ENCODE data around the gene PTPRG.

PTPRG gene

GRCh38 chr3:61866961-61867461 lies 305.6 kb downstream of the PTPRG start:
- DNase-seq (ENCODE audit: low spot score) = no peak

DNA sequence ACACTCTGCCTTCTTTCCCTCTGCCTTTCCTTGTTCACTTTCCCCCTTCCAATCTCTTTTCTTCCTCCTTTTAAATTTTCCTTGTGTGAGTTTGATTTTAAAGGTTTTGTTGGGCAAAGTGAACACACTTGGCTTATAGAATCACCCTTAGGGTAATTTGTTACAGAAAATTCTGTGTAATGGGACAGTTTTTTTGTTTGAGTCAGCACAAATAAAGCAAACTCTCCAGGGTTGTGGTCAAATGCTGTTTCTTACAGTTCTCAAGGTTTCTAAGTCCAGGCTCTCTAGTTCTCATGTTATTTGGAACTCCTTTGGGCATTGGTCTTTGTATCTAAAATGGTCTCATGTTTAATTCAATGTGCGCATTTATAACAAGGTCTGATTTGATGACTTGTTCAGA lies 307.1 kb downstream of the PTPRG start:
- DNase-seq (ENCODE audit: low spot score) = no peak

GRCh38 chr3:61869371-61869770 lies 308.0 kb downstream of the PTPRG start:
- no peak for DNase-seq (ENCODE audit: low spot score)

GRCh38 chr3:61871644-61872043 lies 310.3 kb downstream of the PTPRG start:
- no peak for DNase-seq (ENCODE audit: low spot score)

DNA sequence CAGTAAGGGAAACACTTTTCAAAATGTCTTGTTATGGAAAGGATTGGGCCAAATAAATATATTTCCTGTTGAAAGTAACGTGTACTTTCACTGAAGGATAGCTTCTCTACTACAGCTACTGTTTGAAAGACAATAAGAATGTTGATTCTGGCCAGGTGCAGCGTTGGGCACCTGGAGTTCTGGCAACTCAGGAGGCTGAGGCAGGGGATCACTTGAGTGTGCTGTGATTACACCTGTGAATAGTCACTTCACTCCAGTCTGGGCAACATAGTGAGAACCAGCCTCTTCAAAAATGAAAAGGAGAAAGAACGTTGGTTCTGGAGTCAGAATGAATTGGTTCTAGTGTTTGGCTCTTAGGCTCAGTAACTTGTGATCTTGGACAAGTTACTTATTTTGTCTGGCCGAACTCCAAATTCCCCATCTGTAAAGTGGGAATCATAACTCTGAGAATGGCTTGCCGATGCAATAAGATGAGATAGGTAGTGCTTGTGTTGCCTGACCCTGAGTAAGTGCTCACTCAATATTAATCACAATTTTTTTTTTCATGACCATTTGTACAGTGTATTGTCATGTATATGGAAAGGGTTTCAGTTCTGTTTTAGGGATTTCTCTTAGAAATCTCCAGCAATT lies 310.8 kb downstream of the PTPRG start:
- no peak for DNase-seq (ENCODE audit: low spot score)

DNA sequence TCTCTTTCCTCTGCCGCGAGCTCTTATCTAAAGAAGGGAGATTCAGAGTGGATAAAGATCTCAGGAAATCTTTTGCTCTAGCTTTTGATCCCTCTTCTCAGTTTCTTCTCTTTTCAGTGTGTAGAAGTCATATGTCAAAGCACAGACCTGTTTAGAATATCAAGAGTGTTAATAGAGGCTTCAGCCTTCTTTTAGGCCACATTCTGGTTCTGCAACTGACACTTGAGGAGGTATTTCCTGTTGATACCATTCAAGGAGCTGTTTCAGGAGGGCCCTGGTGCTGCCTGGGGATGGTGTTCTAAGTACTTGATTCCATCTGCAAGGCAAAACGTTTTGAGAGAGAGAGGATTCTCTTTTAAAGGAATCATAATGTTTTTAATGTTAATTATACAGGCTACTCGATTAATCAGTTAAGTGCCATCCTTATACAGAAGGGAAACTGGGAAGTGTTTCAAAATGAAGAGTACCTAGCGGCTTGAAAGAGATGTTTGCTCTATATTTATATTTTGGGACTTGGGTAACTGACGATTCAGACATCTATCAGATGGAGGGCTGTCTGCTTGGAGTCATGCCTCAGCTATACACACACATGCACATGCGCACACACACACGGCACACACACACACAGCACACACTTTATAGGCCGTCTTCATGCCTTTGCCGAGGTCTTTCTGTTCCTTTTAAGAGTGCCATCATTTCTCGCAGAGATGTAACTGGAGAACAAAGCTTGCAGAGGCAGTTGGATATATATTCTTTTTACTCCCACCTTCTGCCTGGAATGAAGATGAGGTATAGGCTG lies 313.9 kb downstream of the PTPRG start:
- no peak for DNase-seq (ENCODE audit: low spot score)

DNA sequence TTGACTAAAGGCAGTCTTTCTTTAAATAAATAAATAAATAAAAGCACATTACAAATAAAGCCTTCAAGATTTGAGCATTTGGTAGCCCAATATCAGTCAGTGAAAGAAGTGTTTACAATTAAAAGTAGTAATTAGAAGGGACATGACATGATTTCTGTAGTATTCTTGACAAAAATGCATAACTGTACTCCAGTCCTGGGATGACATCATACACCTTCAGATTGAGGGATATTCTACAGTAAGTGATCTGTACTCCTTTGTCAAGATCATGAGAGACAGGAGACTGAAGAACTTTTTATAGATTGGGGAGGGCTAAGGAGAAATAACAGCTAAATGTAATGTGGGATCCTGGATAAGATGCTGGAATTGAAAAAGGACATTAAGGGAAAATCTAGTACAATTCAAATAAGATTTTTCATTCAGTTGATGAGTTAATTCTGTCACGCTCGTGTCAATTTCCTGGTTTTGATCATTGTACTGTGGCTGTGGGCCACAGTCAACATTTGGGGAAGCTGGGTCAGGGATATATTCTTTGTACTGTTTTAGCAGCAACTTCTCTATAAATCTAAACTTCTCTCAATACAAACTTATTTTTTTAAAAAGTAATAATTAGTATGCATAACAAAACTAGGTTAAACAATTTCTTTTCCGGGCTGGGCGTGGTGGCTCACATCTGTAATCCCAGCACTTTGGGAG lies 314.8 kb downstream of the PTPRG start:
- no peak for DNase-seq (ENCODE audit: low spot score)

DNA sequence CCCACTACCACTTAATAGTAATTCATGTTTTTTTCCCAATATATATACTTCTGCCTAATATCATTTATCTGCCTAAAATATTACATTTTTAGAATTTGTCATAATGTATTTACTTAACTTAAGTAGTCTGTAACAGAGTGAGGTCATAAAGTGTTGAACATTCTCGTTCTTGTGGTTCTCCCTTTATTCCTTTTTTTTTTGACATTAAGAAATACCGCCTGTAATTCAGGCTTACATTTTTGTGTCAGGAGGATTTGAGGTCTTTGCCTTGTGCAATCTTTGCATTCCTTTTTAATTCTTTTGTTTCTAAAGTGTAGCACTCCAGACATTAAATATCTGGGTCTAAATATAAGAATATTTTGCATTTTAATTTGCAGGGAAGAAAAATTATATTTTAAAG lies 315.4 kb downstream of the PTPRG start:
- no peak for DNase-seq (ENCODE audit: low spot score)

DNA sequence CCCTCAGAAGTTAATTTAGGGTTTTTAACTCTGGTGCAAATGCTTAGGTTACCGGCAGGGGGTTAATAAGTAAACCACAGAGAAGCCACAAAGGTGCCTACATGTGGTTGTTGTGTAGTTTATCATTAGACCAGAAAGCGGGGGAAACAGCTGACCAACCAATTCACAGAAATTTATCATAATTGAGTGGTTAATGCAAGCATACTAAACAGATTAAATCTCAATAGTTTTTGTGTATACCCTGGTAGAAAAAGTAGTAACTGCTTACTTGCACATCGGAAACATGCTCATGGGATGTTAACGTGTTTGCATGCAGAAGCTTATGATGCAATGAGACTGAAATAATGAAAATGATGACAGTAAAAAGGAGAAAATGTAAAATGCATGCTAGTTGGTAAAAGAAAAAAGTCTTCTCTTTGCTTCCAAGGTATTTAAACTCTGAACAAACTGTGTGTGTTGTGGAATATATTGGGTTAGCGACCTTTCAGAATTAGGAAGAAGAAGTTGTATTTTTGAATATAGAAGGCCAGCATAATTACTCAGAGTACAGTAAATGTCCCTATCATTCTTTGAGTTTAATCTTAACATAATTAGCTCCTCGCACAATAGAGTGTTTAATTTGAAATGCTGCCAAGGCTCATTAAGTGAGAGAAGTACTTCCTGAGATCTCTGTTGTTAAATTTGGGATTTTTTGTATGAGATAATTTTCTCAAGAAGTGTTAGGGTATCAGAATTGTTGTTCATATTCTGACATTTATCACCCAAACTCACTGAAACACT lies 316.2 kb downstream of the PTPRG start:
- DNase-seq (ENCODE audit: low spot score) = no peak

- no peak for DNase-seq (ENCODE audit: low spot score)
These were observed 320.9 kb downstream of the PTPRG start for GRCh38 chr3:61882253-61882652.

- DNase-seq (ENCODE audit: low spot score) = no peak
These were observed 323.4 kb downstream of the PTPRG start for GRCh38 chr3:61884794-61885193.

GRCh38 chr3:61885414-61885813 lies 324.0 kb downstream of the PTPRG start:
- DNase-seq (ENCODE audit: low spot score) = no peak

DNA sequence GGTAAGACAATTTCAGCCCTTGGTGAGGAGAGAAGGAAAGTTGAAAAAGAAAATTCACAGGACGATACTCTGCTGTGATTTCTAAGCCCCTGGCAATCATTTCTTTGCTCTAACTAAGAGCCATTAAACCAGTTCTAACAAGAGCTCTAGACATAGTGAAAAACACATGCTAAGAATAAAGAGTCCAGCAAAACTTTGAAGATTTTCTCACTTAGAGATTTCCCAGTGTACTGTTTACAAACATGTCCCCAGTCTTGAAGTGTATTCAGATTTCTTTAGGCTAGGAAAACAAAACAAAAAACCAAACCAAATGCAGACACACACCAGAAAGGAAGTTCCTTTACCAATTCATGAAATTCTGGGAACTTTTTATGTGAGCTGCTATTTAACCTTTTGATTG lies 325.8 kb downstream of the PTPRG start:
- DNase-seq (ENCODE audit: low spot score) = no peak

DNA sequence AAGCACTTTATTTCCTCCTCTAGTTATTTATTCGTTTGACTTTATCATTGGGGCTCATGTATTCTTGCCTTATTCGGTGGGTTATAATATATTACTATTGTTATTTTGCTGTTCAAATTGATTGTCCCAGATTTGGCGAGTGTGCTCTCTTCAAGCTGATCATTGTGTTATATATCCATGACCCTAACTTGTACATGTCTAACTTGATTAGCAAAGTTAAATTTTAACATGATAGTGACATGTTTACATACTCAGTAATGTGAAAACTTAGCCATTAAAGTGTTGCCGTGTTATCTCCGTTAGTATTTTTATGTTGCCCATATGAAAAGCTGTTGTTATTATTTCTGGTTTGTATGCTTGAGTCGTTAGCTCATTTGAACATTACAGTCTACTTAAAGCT lies 327.9 kb downstream of the PTPRG start:
- no peak for DNase-seq (ENCODE audit: low spot score)

DNA sequence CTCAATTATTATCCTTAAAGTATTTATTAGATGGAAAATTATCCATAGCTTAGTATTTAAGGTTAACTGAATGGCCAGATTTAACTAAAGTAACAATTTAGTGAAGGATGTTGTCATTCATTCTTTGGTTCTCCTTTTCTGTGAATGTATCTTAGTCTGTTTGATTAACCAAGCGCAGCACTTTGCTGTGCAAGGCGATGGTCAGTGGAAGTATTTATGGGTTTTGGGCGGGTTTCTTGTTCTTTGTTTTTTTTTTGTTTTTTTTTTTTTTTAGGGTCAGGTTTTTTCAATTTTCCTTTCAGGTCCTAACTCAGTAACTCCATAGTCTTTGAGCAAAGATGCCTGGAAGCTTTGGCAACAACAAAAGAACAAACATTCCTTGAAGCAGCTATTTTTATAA lies 328.8 kb downstream of the PTPRG start:
- no peak for DNase-seq (ENCODE audit: low spot score)

DNA sequence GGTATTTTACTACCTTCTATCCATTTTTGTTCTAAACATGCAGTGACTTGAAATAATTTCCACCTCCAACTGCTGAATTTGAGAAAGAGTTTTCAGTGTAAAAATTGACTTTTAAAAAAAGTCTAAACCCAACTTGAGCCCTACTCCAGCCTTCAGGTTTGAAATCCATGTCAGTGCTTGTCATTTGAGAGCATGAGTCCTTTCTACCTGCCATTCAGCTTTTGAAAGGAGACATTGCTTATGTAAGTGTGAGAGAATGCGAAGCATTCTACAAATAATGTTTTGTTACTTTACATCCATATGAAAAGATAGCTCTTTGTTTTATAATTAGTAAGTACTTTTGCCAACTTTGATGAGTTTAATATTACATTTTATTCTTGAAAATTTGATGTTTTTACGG lies 329.2 kb downstream of the PTPRG start:
- no peak for DNase-seq (ENCODE audit: low spot score)

GRCh38 chr3:61892891-61893290 lies 331.5 kb downstream of the PTPRG start:
- no peak for DNase-seq (ENCODE audit: low spot score)

- DNase-seq (ENCODE audit: low spot score) = no peak
These were observed 332.6 kb downstream of the PTPRG start for GRCh38 chr3:61893840-61894566.

DNA sequence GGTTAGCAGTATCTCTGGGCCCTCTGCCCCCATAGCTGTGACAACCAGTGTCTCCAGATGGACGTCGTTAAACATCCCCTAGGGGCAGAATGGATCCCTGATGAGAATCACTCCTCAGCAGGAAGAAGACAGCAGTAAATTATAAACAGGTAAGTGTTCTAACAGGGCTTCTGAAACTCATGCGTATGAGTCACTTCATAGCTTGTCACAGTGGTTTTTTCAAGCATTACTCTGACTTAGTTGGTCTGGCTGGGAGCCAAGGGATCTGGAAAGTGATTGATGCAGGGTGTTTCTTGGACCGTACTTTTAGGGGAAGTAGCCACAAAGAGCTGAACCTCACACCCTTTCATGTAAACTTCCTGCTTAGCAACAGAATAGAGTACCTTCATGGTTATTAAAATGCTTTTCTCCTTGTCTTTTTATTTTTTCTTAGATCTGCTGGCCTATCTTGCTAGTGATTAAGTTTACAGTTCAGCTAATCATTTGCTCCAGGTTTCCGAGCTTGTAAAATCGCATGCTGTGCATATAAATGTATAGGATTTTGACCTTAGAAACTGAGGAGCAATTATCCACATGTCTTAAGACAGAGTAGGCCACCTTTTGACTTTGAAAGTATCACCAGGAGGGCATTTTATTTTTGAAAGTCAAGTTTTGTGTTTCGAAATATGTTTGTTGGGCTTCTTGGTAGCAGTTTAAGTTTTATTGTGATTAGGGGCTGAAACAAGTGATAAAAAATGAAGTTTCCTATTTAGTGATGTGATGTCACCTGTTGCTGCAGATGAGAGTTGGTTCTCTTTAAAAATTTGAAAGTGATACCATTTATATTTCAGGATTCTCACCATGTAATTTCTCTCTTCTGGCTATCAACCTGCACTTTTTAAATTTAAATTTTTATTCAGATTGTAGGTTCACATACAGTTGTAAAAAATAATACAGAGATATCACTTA lies 333.9 kb downstream of the PTPRG start:
- DNase-seq (ENCODE audit: low spot score) = peak; percentile 89

DNA sequence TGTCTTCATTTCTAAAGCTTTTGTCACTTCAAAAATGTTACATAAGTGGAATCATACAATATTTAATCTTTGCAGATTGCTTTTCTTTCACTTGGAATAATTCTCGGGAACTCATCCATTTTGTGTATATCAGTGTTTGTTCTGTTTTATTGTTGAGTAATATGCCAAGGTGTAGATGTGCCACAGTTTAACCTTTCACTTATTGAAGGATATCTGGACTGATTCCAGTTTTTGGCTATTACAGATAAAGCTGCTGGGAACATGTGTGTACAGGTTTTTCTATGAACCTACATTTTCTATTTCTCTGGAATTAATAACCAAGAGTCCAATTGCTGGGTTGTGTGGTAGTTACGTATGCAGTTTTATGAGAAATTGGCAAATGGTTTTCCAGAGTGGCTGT lies 334.9 kb downstream of the PTPRG start:
- DNase-seq (ENCODE audit: low spot score) = no peak

Measured in RKO (cell line).